GM18505 (cell line): ENCODE data around the gene WHRN.
A peak's percentile ranks its signal among the peaks of the same experiment; 100 is the strongest.

Source experiments
- ATAC-seq: cut with Tn5 transposase; IDR thresholded peaks from one replicate; pipeline ENCODE4 v1.9.1; 2021; ENCODE audit not compliant: unreplicated experiment
- POLR2A ChIP-seq: IDR thresholded peaks from 4 replicates; pipeline ENCODE4 v1.6.1; 2011; ENCODE audit warnings: borderline replicate concordance; ENCODE audit not compliant: insufficient read depth, insufficient read length; ENCODE audit errors: extremely low read depth

Gene WHRN

GRCh38 chr9:114505187-114506081 is at the start of gene WHRN:
Gene WHRN, minus strand, starts transcription at chr9:114505473. Its CDS starts 672 bp downstream, at chr9:114504801.
- ATAC-seq, result peak; percentile 75
- TF ChIP-seq POLR2A, result no peak

GRCh38 chr9:114553202-114553601 is 47.9 kb upstream of the WHRN start:
- ATAC-seq, result no peak
- TF ChIP-seq POLR2A, result no peak

GRCh38 chr9:114552706-114553105 is 47.4 kb upstream of the WHRN start:
- no peak for TF ChIP-seq POLR2A
- ATAC-seq, result no peak

- TF ChIP-seq POLR2A, result no peak
- ATAC-seq, result no peak
These were observed 46.7 kb upstream of the WHRN start for GRCh38 chr9:114551750-114552685.

GRCh38 chr9:114549697-114550330 is 44.5 kb upstream of the WHRN start:
- TF ChIP-seq POLR2A, result no peak
- ATAC-seq, result no peak

- ATAC-seq, result no peak
- TF ChIP-seq POLR2A, result no peak
These were observed 41.6 kb upstream of the WHRN start for GRCh38 chr9:114546851-114547250.

GRCh38 chr9:114545055-114545454 is 39.8 kb upstream of the WHRN start:
- ATAC-seq, result no peak
- no peak for TF ChIP-seq POLR2A

GRCh38 chr9:114539701-114540380 is 34.6 kb upstream of the WHRN start:
- ATAC-seq, result no peak
- TF ChIP-seq POLR2A, result no peak

- no peak for TF ChIP-seq POLR2A
- no peak for ATAC-seq
These were observed 33.0 kb upstream of the WHRN start for GRCh38 chr9:114538241-114538640.

GRCh38 chr9:114532561-114533237 is 27.4 kb upstream of the WHRN start:
- no peak for ATAC-seq
- TF ChIP-seq POLR2A, result no peak

- no peak for TF ChIP-seq POLR2A
- ATAC-seq, result no peak
These were observed 24.0 kb upstream of the WHRN start for GRCh38 chr9:114529285-114529684.

- TF ChIP-seq POLR2A, result no peak
These were observed 21.5 kb upstream of the WHRN start for GRCh38 chr9:114526807-114527206.

More at GRCh38 chr9:114526807-114527206, 21.5 kb upstream of the WHRN start:
- no peak for ATAC-seq
